Middle frontal gyrus (tissue), 1 donor: ENCODE data around the gene MCL1.
"Not testable (repeated sequence)": the region's sequence is repeated elsewhere in the genome, so short reads cannot be mapped to it uniquely, and the experiment has no call there.

Source experiments
- DNase-seq: peaks from one replicate; pipeline ENCODE4 v3.0.0-alpha.2; 2015; ENCODE audit warnings: low spot score; ENCODE audit errors: extremely low spot score

The MCL1 gene

GRCh38 chr1:150579110-150579944 lies at the start of gene MCL1:
MCL1 (minus strand) TSS chr1:150579610; CDS start chr1:150579530, 80 bp downstream.
- peak; percentile 89 for DNase-seq

- DNase-seq, result no peak
These were observed 49.3 kb upstream of the MCL1 start for GRCh38 chr1:150628766-150629114.

GRCh38 chr1:150627826-150628410 lies 48.5 kb upstream of the MCL1 start:
- no peak for DNase-seq

- peak; percentile 69 for DNase-seq
These were observed 46.7 kb upstream of the MCL1 start for GRCh38 chr1:150626150-150626549.

GRCh38 chr1:150624546-150624945 lies 45.1 kb upstream of the MCL1 start:
- DNase-seq, result not testable (repeated sequence)

- not testable (repeated sequence) for DNase-seq
These were observed 44.7 kb upstream of the MCL1 start for GRCh38 chr1:150624134-150624533.

DNA sequence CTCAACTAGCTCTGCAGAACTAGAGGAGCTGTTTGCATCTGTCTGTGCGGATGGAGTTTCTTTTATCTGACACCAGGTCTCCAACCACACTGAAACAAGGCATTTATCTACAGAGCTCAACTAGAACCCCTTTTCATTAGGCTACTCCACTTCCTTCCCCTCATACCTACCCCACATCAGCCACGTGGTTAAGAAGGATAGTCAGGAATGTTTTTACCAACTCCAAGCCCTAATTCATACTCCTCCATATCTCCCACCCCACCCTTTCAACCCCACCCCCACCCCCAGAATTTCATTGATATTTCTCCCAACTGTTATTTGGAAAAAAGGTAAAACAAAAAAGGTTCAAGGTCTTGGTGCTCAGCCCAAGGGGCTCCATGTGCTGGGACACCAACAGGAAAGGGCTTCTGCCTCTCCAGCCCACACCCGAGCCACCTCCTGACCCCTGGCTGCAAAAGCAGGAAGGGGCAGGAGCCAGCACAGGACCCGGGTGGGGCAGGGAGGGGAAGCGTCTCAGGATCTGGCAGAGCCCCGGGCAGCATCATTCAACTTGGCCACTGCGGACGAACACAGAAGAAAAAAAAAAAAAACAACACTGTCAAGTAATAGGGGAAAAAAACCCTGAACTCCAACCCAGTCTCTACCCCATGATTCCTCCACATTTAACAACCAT lies 43.0 kb upstream of the MCL1 start:
- no peak for DNase-seq

GRCh38 chr1:150621497-150622302 lies 42.3 kb upstream of the MCL1 start:
- DNase-seq, result no peak

- no peak for DNase-seq
These were observed 41.5 kb upstream of the MCL1 start for GRCh38 chr1:150620919-150621318.

DNA sequence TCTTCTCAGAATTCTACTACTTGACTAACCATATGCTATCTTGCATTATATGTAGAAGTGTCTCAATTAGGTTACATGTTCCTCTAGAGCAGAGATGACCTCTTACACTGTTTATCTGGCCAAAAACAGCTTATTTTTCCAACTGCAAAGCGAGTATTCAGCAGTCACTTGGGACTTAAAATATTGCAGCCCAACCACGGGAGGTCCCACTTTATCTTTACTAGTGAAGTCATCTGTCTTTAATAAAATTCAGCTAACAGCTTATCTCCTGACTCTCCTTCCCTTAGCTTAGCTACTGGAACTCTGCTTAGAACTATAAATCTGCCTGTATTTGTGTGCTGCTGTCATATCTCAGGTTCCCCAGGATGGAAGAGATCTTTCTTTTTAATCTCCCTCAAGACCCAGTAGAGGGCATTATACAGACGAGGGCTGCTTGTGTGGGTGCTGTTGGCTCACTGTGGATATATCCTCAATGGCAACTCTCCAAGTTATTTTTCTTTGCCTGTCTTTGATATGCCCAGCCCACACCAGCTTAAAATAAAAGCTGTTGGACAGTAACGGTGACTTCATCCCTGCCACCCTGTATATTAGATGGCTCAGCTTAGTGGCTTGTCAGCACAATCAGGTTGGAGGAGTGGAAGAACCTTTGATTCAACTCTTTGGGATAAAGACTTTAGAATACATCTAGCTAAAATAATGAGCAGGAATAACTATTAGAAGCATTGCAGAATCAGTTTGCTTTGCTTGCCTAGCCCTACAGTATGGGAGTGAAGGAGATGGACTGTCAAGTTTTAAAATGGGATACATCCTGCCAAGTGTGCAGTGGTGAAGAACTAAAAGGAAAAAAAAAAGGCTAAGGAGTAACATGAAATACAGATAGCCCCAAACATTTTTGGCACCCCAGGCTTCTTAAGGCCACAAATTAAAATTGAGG lies 40.4 kb upstream of the MCL1 start:
- no peak for DNase-seq

GRCh38 chr1:150615346-150616201 lies 36.2 kb upstream of the MCL1 start:
- DNase-seq, result no peak

GRCh38 chr1:150613061-150613920 lies 33.9 kb upstream of the MCL1 start:
- peak; percentile 25 for DNase-seq

- no peak for DNase-seq
These were observed 32.6 kb upstream of the MCL1 start for GRCh38 chr1:150612014-150612345.

DNA sequence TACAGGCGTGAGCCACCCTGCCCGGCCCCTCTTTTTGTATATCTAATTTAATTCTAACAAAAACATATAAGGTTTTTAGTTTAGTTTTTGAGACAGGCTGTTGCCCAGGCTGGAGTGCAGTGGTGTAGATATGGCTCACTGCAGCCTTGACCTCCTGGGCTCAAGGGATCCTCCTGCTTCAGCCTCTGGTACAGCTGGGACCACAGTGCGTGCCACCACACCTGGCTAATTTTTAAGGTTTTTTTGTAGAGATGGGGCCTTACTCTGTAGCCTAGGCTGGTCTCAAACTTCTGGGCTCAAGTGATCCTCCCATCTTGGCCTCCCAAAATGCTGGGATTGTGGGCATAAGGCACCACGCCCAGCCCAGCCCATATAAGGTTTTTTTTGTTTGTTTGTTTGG lies 31.2 kb upstream of the MCL1 start:
- no peak for DNase-seq

DNA sequence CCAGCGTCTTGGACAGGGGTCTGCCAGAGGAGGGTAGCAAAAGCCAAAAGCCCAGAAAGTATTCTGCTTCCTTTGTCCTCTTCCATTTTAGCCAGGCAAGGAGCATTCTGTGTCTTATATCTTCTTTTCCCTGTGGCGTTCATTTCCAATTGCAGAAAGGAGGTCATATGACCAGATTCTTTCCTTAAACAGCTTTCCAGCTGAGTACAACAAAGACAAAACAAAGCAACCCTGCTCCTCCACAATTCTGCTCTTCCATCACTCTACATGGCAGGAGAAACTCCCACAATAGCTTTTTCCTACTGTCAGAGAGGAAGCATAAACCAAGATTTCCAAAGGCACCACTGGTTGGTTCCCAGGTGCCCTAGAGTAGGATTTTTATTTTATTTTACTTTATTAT lies 30.3 kb upstream of the MCL1 start:
- DNase-seq, result no peak

DNA sequence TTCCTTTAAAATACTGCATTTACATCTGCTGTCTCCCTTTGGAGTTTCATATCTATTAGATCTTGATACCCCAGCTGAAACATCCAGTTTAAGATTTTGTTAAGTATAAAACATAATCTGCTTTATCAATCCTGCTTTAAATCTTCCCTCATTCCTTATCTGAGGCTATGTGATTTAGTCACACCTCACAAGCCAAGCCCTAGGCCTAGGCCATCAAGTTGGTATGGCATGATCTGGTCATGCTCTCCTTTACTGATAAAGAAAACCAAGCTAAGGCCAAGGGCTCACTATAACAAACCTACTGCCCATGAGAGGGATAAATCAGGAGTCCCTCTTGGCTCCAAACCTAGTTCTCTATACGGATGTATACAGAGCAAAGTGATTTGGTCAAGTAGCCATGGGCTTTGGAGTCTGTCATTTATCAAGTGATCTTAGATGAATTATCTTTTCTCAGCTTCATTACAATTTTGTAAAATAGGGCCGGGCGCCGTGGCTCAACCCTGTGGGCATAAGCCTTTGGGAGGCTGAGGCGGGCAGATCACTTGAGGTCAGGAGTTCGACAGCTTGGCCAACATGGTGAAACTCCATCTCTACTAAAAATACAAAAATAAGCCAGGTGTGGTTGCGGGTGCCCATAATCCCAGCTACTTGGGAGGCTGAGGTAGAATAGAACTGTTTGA lies 27.2 kb upstream of the MCL1 start:
- no peak for DNase-seq

GRCh38 chr1:150605451-150605731 lies 26.0 kb upstream of the MCL1 start:
- not testable (repeated sequence) for DNase-seq

DNA sequence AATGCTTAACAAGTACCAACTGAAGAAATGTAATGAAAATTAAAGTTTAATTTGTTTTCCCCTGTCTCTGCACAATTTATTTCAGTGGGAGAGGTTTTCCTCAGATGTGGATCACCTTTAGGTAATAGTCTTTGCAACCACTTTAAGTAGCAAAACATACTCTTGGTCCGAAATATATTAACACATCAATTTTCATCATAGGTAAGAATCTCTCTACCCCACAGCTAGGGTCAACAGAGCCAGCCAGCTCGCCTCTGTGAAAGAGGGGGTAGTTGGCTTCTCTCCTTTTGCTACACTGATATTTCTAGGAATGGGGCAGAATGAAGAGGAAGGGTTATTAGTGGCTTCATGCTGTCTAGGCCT lies 24.8 kb upstream of the MCL1 start:
- no peak for DNase-seq

GRCh38 chr1:150603711-150604110 lies 24.3 kb upstream of the MCL1 start:
- DNase-seq, result no peak
